GM21367 (cell line): ENCODE measurements around the gene RALY.

Source experiments
- ATAC-seq: cut with Tn5 transposase; IDR thresholded peaks from one replicate; pipeline ENCODE4 v1.9.1; 2021; ENCODE audit not compliant: unreplicated experiment

Gene RALY

DNA sequence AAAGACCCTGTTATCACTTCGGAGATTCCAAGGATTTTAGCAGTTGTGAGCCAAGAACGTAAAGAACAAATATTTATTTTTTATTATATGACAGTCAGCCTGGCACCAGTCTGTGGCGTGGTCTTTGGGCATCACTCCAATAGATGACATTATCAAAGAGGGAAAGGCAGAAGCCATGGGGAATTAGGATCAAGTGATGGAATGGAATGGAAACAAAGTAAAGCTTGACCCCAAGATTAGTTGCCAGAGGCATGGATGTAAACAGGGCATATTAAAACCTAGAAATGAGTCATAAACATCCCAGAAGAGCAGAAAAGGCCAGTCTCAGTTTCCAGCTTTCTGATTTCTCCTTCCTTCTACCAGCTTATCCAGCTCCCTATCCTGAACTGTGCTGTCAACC is 106.9 kb downstream of the RALY start:
- ATAC-seq, result no peak

DNA sequence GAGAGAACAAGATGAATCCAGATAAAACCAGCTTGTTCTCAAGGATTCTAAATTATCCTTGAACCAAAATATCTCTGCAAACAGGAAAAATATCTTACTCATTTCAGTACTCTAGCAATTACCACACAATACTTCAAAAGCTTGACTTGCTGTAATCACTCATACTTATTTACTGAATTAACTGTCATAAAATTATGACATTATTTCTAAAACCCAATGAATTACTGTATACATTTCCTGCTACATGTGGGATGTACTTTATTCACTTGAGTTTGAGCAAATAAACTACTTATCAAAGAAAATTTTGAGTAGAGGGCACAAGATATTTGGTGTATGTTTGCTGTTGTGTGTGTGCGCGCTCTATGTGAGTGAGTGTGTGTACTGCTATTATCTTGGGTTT is 108.6 kb downstream of the RALY start:
- ATAC-seq, result no peak

DNA sequence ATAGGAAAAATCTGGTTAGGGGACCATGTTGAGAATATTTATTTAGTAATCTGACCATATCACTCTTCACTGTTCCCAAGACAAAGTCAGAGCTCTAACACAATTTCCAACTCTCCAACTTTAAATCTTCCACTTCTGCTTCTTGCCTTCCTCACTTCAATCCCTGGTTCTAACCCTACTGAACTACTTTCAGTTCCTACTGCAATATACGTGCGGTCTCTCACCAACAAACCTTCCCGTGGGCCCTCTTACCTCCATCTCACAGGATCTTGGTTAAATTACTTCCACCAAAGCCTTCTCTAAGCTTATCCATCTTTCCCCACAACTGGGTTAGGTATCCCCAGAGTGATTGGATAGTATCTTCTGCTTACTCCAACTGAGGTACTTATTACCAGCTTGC is 110.3 kb downstream of the RALY start:
- ATAC-seq, result no peak

DNA sequence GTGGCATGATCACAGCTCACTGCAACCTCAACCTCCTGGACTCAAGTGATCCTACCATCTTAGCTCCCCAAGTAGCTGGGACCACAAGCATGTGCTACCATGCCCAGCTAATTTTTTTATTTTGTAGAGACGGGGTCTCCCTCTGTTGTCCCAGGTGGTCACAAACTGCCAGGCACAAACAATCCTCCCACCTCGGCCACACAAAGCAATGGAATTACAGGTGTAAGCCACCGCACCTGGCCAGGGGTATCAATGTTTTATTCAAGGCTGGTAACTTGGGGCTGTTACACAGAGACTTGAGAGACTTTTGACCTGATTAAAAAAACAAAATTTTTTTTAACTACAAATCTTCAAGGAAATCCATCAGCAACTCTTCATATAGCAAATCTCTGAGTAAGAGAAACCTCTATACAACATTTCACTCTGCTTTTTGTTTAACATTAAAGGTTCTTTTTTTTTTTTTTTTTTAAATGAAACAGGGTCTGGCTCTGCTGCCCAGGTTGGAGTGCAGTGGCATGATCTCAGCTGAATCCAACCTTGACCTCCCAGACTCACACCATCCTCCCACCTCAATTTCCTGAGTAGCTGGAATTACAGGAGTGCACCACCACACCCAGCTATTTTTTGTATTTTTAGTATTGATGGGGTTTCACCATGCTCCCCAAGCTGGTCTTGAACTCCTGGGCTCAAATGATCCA is 112.4 kb downstream of the RALY start:
- ATAC-seq, result no peak

DNA sequence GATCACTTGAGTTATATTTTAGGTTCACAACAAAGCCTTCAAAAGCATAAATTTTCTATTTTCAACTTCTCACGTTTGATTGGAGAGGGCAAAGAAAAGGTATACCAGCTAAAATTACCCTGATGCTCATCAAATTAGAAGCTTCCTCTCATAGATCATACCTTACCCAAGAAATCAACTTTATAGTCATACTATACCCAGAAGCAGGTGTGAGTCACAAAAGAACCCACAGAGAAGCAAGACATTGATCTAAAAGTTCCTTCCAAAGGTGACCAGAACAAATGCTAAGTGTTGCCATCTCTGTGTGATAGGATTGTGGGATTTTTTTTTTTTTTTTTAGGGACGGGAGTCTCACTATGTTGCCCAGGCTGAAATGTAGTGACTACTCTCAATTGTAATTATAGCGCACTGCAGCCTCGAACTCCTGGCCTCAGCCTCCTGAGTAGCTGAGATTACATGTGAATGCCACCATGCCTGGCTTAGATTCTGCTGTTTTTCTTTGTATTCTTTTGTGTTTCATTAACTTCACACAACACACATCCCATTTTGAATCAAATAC is 115.0 kb downstream of the RALY start:
- no peak for ATAC-seq

DNA sequence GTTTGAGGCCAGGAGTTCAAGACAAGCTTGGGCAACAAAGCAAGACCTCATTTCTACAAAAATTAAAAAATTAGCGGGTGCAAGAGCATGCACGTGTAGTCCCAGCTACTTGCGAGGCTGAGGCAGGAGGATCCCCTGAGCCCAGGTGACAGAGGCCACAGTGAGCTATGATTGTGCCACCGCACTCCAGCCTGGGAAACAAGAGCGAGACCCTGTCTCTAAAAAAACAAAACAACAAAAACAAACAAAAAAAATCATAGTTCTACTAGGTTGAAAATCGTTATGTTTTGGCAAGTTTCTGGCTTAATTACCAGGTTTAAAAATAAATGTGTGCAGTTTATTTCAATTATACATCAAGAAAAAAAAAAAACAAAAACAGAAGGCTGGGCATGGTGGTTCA is 115.7 kb downstream of the RALY start:
- ATAC-seq, result no peak

DNA sequence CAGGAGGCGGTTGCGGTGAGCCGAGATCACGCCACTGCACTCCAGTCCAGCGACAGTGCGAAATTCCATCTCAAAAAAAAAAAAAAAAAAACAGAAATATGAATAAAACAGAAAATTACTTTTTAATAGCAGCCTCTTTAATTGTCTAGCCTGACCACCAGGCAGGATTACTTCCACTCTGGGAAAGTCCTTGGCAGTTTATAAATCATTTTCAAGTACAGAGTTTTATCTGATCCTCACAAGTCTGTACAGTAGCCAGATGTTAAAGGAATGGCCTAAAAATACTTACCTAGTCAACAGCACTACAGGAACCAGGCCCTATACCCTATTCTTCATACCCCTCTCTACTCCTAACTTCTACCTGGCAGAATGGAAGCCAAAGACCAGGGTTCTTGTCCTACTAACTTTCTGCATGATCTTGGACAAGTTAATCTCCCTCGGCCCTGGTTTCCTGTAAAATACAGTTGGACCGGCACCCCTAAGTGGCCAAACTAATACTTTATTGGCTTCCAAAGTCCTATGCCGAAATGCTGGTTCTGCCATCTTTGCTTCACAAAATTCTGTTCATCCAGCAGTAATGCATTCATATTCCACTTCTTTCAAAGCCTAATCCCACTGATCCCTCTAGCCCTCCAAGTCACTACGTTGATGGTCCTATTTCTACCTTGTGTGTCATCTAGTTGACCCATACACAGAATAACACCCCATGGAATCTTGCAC is 116.5 kb downstream of the RALY start:
- ATAC-seq, result no peak

DNA sequence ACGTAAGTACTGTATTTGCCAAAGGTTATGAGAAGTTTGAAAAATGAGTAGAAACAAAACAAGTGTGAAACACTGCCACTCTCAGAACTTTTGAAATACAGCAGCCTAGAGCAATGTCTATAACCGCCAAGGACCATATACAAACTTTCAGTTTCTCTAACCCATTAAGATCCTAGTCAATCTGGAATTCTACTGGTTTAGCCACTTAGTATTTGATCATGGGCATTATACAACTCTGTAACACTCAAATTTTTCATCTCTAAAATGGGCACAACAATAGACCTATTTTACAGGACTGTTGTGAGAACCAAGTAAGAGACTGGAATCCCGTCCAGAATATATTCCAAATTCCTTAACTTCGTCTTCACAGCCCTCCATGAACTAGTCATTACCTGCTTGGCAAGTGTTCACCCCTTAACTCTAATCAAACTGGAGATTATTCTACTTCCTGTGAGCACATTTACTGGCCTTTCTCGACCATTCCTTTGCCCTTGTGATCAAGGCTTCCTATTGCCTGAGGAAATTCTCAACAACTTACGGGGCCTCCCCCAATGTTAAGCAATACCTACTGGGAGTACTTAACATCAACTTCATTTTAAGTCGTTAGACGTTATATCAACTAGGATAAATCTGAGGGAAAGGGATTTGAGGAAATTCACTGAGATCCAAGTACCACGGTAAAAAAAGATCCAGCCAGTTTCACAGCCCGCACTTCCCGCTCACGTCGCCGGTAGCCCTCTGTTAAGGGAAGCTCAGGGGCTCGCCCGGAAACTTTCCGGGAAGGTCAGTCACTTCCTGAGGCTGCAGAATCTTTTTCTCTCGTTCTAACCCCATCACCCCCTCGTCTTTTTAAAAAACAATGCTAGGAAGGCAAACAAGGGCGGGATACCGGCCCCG is 117.3 kb downstream of the RALY start:
- no peak for ATAC-seq

DNA sequence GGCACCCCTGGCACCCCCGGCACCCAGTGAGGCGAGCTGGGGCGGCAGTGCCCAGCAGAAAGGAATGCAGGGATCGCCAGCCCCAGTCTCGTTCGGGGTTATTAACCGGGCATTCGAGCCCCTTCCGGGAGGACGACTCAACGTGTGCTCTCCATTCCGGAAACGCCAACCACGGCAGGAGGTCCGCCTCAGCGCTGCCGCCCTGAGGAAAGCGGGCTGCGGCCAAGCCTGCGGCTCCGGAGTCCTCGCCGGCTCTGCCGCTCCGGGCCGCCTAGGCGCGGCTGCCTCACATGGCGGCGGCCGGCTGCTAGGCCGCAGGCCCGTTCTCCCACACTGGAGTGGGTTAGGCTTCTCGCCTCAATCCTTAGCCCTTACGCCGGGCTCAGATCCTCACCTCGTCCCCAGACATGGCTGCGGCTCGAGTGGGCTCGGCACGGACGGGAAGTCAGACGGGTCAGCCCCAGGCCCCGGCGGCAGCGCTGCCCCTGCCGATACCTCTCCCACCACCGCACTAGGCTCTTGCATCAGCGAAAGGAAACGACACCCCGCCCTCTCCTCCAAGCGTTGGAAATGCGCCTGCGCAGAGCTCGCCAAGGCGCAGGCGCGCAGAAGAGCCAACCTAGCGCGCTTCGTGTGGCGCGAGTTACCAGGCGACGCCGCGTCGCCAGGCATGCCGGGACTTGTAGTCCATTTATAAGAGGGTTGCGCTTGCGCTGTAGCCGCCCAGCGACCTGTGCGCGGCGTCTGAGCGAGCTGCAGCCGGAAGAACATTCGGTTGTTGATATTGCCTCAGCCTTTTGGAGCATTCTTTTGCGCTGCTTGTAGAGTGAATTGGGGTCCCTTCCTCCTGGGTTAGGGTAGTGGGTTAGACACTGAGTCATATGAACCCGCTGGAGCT is 118.2 kb downstream of the RALY start, which contains the start of gene EIF2S2:
Gene EIF2S2 (minus strand): TSS at position 542 of the 898 bp plus-strand sequence. CDS start 133 bp downstream, at position 409.
- peak; percentile 81 for ATAC-seq

DNA sequence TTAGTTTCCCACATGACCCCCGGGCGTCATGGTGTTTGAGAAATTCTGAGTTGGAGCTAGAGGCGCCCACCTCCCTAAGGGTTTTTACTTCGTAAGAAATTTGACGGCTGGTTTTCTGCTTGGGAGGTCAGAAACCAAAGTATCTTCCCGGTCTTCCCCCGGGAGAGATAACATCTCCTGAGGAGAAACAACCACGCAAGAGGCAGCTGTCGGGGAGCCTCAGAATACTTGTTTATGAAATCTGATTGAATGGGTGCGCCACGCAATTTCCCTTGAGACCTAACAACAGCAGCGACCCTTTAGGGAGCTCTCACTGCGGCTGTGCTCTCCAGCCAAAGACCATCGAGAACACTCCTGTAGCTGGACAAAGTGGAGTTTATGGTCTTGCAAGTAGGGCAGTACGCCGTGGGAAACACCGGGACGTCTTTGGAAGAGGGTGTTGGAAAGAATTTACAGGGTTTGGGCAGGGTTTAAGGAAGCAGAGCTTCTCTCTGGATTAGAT is 118.9 kb downstream of the RALY start:
- no peak for ATAC-seq

DNA sequence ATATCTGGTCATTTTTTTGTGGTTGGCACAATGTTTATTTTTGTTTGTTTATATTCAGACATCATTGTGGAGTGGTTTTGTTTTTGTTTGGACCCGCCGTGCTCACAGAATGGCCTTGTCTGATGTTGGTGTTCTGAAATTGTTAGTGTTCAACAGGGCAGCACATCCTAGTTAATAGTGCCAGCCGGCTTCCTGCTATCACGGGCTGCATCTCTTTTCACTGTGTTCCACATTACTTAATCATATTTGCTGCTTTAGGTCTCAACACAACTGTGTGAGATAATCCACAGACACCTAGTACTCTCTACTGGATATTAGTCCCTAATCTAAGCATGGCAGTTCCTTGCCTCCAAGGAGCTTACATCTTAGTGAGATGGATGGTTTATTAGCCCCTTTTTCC is 121.1 kb downstream of the RALY start:
- ATAC-seq, result no peak

DNA sequence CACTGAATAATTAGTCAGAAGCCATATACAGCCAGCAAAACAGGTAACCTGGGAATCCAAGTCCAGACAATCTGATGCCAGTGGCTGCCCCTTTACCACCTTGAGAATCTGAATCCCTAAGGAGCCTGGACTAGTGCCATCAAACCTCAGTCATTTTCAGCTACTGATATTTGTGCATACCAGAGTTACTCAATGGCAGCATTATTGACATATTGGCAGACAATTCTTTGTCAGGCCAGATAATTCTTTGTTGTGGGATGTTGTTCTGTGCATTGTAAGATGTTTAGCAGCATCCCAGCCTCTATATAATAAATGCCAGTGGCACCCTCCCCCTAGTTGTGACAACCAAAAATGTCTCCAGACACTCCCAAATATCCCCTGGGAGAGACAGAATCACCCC is 121.5 kb downstream of the RALY start:
- ATAC-seq, result no peak

DNA sequence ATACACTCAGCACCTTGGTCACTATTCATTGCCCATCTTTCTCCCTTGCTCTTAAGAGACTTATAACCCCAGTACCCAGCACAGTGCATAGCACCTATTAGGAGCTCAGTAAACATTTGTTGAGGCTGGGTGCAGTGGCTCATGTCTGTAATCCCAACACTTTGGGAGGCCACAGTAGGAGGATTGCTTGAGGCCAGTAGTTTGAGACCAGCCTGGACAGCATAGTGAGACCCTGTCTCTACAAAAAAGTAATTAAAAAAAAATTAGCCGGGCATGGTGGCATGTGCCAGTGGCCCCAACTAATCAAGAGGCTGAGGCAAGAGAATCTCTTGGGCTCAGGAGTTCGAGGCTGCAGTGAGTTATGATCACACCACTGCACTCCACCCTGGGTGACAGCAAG is 126.5 kb downstream of the RALY start:
- no peak for ATAC-seq

DNA sequence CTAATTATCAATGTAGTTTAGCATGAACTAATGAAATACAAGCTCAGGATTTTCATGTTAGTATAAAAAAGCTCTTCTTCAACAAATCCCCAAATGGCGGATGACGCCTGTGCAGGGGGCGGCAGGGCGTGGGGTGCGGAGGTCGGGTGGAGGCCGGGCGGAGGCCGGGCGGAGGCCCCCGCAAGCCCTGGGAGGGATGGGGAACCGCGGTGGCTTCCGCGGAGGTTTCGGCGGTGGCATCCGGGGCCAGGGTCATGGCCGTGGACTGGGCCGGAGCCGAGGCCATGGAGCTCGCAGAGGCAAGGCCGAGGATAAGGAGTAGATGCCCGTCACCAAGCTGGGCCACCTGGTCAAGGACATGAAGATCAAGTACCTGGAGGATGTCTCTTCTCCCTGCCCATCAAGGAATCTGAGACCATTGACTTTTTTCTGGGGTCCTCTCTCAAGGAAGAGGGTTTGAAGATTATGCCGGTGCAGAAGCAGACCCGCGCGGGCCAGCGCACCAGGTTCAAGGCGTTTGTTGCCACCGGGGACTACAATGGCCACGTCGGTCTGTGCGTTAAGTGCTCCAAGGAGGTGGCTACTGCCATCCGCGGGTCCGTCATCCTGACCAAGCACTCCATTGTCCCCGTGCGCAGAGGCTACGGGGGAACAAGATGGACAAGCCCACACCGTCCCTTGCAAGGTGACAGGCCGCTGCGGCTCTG is 128.7 kb downstream of the RALY start:
- no peak for ATAC-seq

DNA sequence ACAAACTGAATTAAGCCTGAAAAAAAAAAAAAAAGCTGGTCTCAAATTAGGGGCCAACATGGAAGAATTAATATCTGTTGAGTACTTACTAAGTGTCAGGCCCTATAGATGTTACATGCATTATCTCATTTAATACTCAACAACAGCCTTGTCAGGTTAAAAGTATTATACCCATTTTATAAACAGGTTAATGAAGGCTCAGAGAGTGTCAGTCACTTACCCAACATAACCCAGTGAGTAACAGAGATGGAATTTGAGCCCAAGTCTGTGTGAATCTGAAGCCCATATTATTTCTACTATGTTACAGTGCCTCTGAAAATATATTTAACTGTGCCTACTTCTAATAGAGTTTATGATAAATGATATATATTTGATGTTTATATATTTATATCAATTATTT is 129.6 kb downstream of the RALY start:
- ATAC-seq, result no peak

DNA sequence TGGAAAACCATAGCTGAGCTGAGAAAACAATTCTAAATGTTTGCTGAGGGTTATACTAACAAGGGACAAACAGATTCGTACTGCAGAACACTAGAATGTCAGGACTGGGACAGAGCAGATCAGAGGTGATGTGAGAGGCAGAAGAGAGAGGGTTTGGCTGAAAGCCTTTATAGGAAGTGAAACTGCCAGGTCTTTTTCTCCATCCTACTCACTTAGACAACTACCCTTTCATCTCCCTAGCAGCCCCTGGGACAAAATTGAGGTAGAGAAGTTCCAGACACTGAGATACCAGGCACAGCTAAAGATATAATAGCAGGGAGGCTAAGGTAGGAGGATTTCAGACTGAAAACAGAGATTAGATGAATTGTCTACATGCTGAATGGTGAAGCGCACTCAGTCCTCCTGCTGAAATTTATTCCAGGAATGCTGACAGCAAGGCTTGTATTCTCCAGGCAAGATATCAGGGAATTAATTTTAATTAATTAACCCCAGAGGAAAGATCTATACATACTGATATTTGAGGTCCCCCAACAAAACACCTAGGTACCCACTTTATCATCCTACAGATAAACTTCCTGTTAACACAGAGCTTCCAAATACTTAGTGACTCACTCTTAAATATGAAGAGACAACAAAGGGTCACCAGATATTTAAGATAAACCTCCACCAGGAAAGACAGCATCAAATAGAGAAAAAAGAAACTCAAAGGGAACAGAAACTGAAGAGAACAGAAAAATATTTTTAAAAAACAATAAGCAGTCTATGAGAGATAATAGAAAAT is 130.9 kb downstream of the RALY start:
- ATAC-seq, result no peak

DNA sequence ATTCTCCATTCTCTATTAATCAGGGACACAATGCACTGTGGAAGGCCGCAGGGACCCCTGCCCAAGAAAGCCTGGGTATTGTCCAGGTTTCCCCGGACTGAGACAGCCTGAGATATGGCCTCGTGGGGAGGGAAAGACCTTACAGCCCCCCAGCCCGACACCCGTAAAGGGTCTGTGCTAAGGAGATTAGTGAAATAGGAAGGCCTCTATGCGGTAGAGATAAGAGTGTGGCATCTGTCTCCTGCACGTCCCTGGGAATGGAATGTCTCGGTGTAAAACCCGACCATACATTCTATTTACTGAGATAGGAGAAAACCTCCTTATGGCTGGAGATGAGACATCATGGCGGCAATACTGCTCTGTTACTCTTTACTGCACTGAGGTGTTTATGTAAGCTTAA is 134.1 kb downstream of the RALY start:
- ATAC-seq, result no peak

DNA sequence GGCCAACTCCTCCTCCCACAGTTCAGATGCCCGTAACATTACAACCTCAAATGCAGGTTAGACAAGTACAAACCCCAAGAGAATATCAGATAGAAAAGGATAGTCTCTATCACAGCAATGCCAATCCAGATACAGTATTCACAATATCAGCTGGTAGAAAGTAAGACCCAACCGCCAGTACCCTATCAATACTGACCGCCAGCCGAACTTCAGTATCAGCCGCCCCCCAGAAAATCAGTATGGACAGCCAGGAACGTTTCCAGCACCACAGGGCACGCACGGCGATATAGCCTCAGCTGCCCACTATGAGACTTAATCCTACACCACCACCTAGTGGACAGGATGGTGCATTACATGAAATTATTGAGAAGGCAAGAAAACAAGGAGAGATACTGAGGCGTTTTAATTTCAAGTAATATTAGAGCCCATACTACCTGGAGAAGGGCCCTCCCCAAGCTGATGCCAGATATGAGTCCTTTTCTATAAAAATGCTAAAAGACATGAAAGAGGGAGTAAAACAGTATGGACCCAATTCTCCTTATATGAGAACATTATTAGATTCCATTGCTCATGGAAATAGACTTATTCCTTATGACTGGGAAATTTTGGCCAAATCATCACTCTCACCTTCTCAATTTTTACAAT is 135.9 kb downstream of the RALY start:
- ATAC-seq, result no peak
